GM23248 (cell line): ENCODE measurements around the gene HOXB2. TPM values are rescaled to one million over a fixed set of nuclear protein-coding genes. Genes with fewer than 3 reads are reported as not detected.

Experiments
- DNase-seq: peaks from one replicate; pipeline ENCODE4 v3.0.0-alpha.2; 2015
- H2AFZ ChIP-seq: fragments of 200-600 bp; sonication (generic); 2 replicates; pipeline ENCODE4 v1.6.1; 2016; ENCODE audit warnings: antibody characterized with exemption
- H3F3A ChIP-seq: fragments of 200-600 bp; sonication (generic); 2 replicates; pipeline ENCODE4 v1.6.1; 2016; ENCODE audit warnings: mild to moderate bottlenecking, antibody characterized with exemption, mixed run types; ENCODE audit not compliant: insufficient read depth
- H3K27ac ChIP-seq: fragments of 200-600 bp; sonication (generic); 2 replicates; pipeline ENCODE4 v1.5.1; 2016; ENCODE audit warnings: mild to moderate bottlenecking
- H3K27me3 ChIP-seq: fragments of 200-600 bp; sonication (generic); replicated peaks from 2 replicates; pipeline ENCODE4 v1.6.1; 2016; ENCODE audit warnings: mild to moderate bottlenecking; ENCODE audit not compliant: insufficient read depth
- H3K36me3 ChIP-seq: fragments of 200-600 bp; sonication (generic); 2 replicates; pipeline ENCODE4 v1.6.1; 2016; ENCODE audit warnings: low read depth, mild to moderate bottlenecking
- H3K4me1 ChIP-seq: fragments of 200-600 bp; sonication (generic); 2 replicates; pipeline ENCODE4 v1.6.1; 2016; ENCODE audit warnings: mild to moderate bottlenecking; ENCODE audit not compliant: insufficient read depth
- H3K4me2 ChIP-seq: fragments of 200-600 bp; sonication (generic); one replicate; pipeline ENCODE4 v1.6.1; 2016; ENCODE audit warnings: mild to moderate bottlenecking; ENCODE audit not compliant: unreplicated experiment
- H3K4me3 ChIP-seq: fragments of 200-600 bp; sonication (generic); 2 replicates; pipeline ENCODE4 v1.5.1; 2016; ENCODE audit warnings: mild to moderate bottlenecking
- H3K79me2 ChIP-seq: fragments of 200-600 bp; sonication (generic); 2 replicates; pipeline ENCODE4 v1.6.1; 2016; ENCODE audit warnings: mild to moderate bottlenecking; ENCODE audit not compliant: insufficient read depth
- H3K9ac ChIP-seq: fragments of 200-600 bp; sonication (generic); 2 replicates; pipeline ENCODE4 v1.6.1; 2016; ENCODE audit warnings: mild to moderate bottlenecking
- H3K9me2 ChIP-seq: fragments of 200-600 bp; sonication (generic); 2 replicates; pipeline ENCODE4 v1.6.1; 2016; ENCODE audit warnings: mixed run types, mild to moderate bottlenecking, moderate library complexity; ENCODE audit not compliant: insufficient read depth
- H3K9me3 ChIP-seq: fragments of 200-600 bp; sonication (generic); one replicate; pipeline ENCODE4 v1.6.1; 2017; ENCODE audit warnings: low read depth
- H4K20me1 ChIP-seq: fragments of 200-600 bp; sonication (generic); 2 replicates; pipeline ENCODE4 v1.6.0; 2016; ENCODE audit not compliant: insufficient read depth
- EZH2 ChIP-seq: fragments of 200-600 bp; sonication (generic); IDR thresholded peaks from 2 replicates; pipeline ENCODE4 v1.6.1; 2018; ENCODE audit warnings: antibody characterized with exemption, mild to moderate bottlenecking; ENCODE audit not compliant: insufficient read depth, poor library complexity, severe bottlenecking
- EZH2phosphoT487 ChIP-seq: fragments of 200-600 bp; sonication (generic); IDR thresholded peaks from 2 replicates; pipeline ENCODE4 v1.6.1; 2018; ENCODE audit warnings: antibody characterized with exemption, moderate library complexity, mild to moderate bottlenecking, low read depth; ENCODE audit not compliant: insufficient read depth
- WGBS, 2 experiments: methylation state at CpG; one replicate each; pipeline ENCODE4 v1.1.6; 2015 to 2017; ENCODE audit warnings: low lambda C conversion rate in 2 of 2, low coverage in 1 of 2; ENCODE audit errors: missing lambda C conversion rate in 2 of 2; 5-methylcytosine and 5-hydroxymethylcytosine counted together
- in situ Hi-C: fragments of 300-500 bp; cut with MboI; formaldehyde crosslinking; loops from 2 replicates; pipeline ENCODE4 v1.15.0; 2020
- polyA plus RNA-seq: library from polyadenylated mRNA; unstranded; fragments of >200 nt; fragmentation: Nextera tagmentation; extraction: Ambion mirVana; gene quantifications from 2 replicates; pipeline ENCODE4 v1.2.1, GENCODE V29; 2016
- total RNA-seq: library from RNA; depleted of rRNA; stranded (reverse); fragments of >200 nt; shearing (Covaris generic); gene quantifications from 2 replicates; pipeline ENCODE4 v1.2.3, GENCODE V29; 2014

HOXB2 gene
- total and polyA plus RNA-seq, 2 experiments from 2014 or later: 12.1 to 25.3 TPM

DNA sequence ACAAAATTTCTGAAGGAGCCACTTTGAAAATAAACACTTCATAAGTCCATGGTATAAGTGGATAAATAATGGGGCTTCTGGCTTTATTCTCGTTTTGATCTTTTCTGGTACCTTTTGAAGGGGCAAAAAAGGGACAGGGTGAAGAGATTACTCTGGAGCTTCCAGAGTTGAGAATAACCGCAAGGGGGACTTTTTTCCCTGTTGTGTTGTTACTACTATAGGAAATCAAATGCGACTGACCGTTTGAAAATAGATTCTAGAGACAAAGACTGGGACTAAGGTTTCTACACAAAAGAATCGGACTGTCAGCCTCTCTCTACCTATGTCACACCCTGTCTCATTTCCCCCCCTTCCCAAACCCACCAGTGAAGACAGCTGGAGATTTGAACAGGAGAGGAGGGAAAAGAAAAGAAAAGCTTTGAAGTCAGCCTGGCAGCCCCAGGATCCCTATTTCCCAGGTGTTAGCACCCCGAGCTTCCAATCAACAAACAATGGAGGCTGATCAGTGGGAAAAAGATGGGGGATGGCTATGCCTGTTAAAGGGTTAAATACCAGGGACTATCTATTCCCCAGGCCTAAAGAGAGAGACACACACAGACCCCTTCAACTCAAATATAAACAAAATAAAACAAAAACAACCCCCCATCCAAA is 24.9 kb upstream of the HOXB2 start:
- TF ChIP-seq EZH2phosphoT487: no peak
- TF ChIP-seq EZH2: no peak
- H3K4me2 ChIP-seq: peak overlapping the region; percentile 57
- H3K4me1 ChIP-seq: peaks cover 30% of the 10 kb centered on the region
- no peak for DNase-seq
- H3K4me3 ChIP-seq: no peak overlapping the region
- WGBS, 2 experiments: 88 to 90% methylated on average over 6 of the region's 6 CpGs
- peak overlapping the region; percentile 72 for H3K9ac ChIP-seq
- H3K9me3 ChIP-seq: no peaks in the 10 kb centered on the region
- no peaks in the 10 kb centered on the region for H3K27me3 ChIP-seq
- peaks cover 5% of the 10 kb centered on the region; the same call in 1 of the 2 replicates for H3F3A ChIP-seq
- H3K79me2 ChIP-seq: peaks cover 76% of the 10 kb centered on the region
- H3K9me2 ChIP-seq: no peaks in the 10 kb centered on the region
- no peaks in the 10 kb centered on the region for H4K20me1 ChIP-seq
- in situ Hi-C loops: no loop called here
- no peaks in the 10 kb centered on the region for H3K36me3 ChIP-seq
- peak overlapping the region; percentile 48; the same call in 1 of the 2 replicates for H3K27ac ChIP-seq
- H2AFZ ChIP-seq: 0 out of 2 replicates have a peak overlapping the region, but pooled peaks have one; percentile 65

- no peaks in the 10 kb centered on the region for H4K20me1 ChIP-seq
- TF ChIP-seq EZH2phosphoT487 (no peak), EZH2 (no peak)
- H3K9me3 ChIP-seq: no peaks in the 10 kb centered on the region
- no peak overlapping the region for H3K27ac ChIP-seq
- no peaks in the 10 kb centered on the region for H3K9me2 ChIP-seq
- in situ Hi-C loops: no loop called here
- peaks cover 30% of the 10 kb centered on the region for H3K4me1 ChIP-seq
- no peak overlapping the region for H3K9ac ChIP-seq
- H3K27me3 ChIP-seq: no peaks in the 10 kb centered on the region
- H2AFZ ChIP-seq: no peak overlapping the region
- no peak overlapping the region for H3K4me2 ChIP-seq
- no peak for DNase-seq
- H3K79me2 ChIP-seq: peaks cover 71% of the 10 kb centered on the region
- peaks cover 5% of the 10 kb centered on the region; the same call in 1 of the 2 replicates for H3F3A ChIP-seq
- no peaks in the 10 kb centered on the region for H3K36me3 ChIP-seq
- no peak overlapping the region for H3K4me3 ChIP-seq
- 74 to 89% methylated on average over 3 of the region's 3 CpGs for WGBS, 2 experiments
Observed at GRCh38 chr17:48569240-48569582, 24.3 kb upstream of the HOXB2 start.

GRCh38 chr17:48568499-48569239 is 23.8 kb upstream of the HOXB2 start:
- no peak overlapping the region for H3K4me2 ChIP-seq
- H3K9ac ChIP-seq: no peak overlapping the region
- H3K9me3 ChIP-seq: no peaks in the 10 kb centered on the region
- H3F3A ChIP-seq: peaks cover 3% of the 10 kb centered on the region; the same call in 1 of the 2 replicates
- H3K79me2 ChIP-seq: peaks cover 70% of the 10 kb centered on the region
- H4K20me1 ChIP-seq: no peaks in the 10 kb centered on the region
- no peak overlapping the region for H3K27ac ChIP-seq
- no peak for DNase-seq
- H3K36me3 ChIP-seq: no peaks in the 10 kb centered on the region
- TF ChIP-seq EZH2phosphoT487: no peak
- TF ChIP-seq EZH2: no peak
- in situ Hi-C loops: no loop called here
- no peaks in the 10 kb centered on the region for H3K9me2 ChIP-seq
- WGBS, 2 experiments: 76 to 81% methylated on average over 32 to 33 of the region's 33 CpGs
- no peak overlapping the region for H2AFZ ChIP-seq
- H3K27me3 ChIP-seq: no peaks in the 10 kb centered on the region
- H3K4me1 ChIP-seq: peaks cover 30% of the 10 kb centered on the region
- no peak overlapping the region for H3K4me3 ChIP-seq

DNA sequence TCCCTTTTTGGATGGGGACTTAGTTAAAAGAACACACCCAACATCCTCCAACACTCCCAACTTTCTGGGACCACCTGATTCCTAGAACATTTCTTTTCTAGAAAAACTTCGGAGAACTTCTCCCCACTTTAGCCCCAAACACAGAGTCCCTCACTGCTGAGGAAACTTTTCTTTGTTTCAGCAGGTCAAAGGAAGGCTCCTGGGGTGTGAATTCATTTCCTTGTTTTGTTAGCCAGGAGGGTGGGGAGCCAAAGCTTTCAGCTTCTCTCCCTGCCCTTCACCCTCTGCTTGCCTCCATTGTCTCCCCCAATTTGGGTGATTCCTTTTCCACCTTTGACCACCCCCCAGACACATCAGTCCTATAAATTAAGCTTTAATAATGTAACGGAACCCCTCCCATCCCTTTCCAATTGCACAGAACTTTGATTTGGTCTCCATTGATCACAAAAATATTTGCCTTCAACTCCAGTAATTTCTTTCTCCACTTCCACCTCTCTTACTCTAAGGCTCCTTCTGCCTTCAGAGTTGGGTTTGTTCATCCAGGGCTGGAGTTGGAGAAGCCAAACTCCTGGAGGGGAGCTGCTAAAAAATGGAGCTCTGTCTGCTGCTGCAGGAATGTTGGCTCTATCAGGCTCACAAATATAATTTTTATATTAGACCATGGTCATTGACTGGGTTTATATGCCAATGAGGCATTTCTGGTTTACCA is 22.9 kb upstream of the HOXB2 start:
- H3K27ac ChIP-seq: no peak overlapping the region
- H3K79me2 ChIP-seq: peaks cover 78% of the 10 kb centered on the region
- H3K9ac ChIP-seq: no peak overlapping the region
- H3K27me3 ChIP-seq: no peaks in the 10 kb centered on the region
- WGBS, 2 experiments: 67 to 77% methylated on average over 2 of the region's 2 CpGs
- in situ Hi-C loops: no loop called here
- H3K36me3 ChIP-seq: no peaks in the 10 kb centered on the region
- no peaks in the 10 kb centered on the region for H3K9me3 ChIP-seq
- H3K4me3 ChIP-seq: no peak overlapping the region
- H3K4me1 ChIP-seq: peaks cover 21% of the 10 kb centered on the region
- no peaks in the 10 kb centered on the region for H3K9me2 ChIP-seq
- TF ChIP-seq EZH2: no peak
- TF ChIP-seq EZH2phosphoT487: no peak
- no peaks in the 10 kb centered on the region for H4K20me1 ChIP-seq
- H2AFZ ChIP-seq: no peak overlapping the region
- H3F3A ChIP-seq: no peaks in the 10 kb centered on the region
- H3K4me2 ChIP-seq: no peak overlapping the region
- DNase-seq: no peak
